Loucy (cell line): ENCODE data around the gene PRPF18.

ENCODE experiments used
- H2AFZ ChIP-seq: fragments of 200-600 bp; sonication (generic); 2 replicates; pipeline ENCODE4 v1.6.0; 2016; ENCODE audit warnings: antibody characterized with exemption, mild to moderate bottlenecking, low read length, moderate library complexity
- H3F3A ChIP-seq: fragments of 200-600 bp; 2 replicates; pipeline ENCODE4 v1.6.0; 2016; ENCODE audit warnings: antibody characterized with exemption, low read depth, mild to moderate bottlenecking
- H3K27me3 ChIP-seq: fragments of 200-600 bp; sonication (generic); 2 replicates; pipeline ENCODE4 v1.6.1; 2014; ENCODE audit warnings: low read length, mild to moderate bottlenecking; ENCODE audit not compliant: insufficient read depth, poor library complexity, severe bottlenecking
- H3K36me3 ChIP-seq: fragments of 200-600 bp; sonication (generic); 2 replicates; pipeline ENCODE4 v1.6.1; 2016; ENCODE audit warnings: low read length; ENCODE audit not compliant: insufficient read depth
- H3K4me1 ChIP-seq: fragments of 200-600 bp; sonication (generic); 2 replicates; pipeline ENCODE4 v1.5.1; 2014; ENCODE audit warnings: low read length, mild to moderate bottlenecking; ENCODE audit not compliant: insufficient read depth, poor library complexity, severe bottlenecking
- H3K4me2 ChIP-seq: fragments of 200-600 bp; sonication (generic); 2 replicates; pipeline ENCODE4 v1.6.0; 2014; ENCODE audit warnings: antibody characterized with exemption, low read length, low read depth, mild to moderate bottlenecking; ENCODE audit not compliant: poor library complexity, severe bottlenecking
- H3K4me3 ChIP-seq: fragments of 200-600 bp; sonication (generic); 2 replicates; pipeline ENCODE4 v1.5.1; 2014; ENCODE audit warnings: low read length, mild to moderate bottlenecking, mixed read lengths; ENCODE audit not compliant: poor library complexity, severe bottlenecking
- H3K79me2 ChIP-seq: fragments of 200-600 bp; sonication (generic); 2 replicates; pipeline ENCODE4 v1.6.1; 2014; ENCODE audit warnings: low read length; ENCODE audit not compliant: insufficient read depth
- H3K9ac ChIP-seq: fragments of 200-600 bp; sonication (generic); 2 replicates; pipeline ENCODE4 v1.6.0; 2014; ENCODE audit warnings: mild to moderate bottlenecking, low read depth, low read length, moderate library complexity; ENCODE audit not compliant: poor library complexity, severe bottlenecking
- H3K9me2 ChIP-seq: fragments of 200-600 bp; sonication (generic); replicated peaks from 2 replicates; pipeline ENCODE4 v1.6.1; 2016; ENCODE audit warnings: low read depth, low read length, mixed read lengths
- H3K9me3 ChIP-seq: fragments of 200-600 bp; sonication (generic); 2 replicates; pipeline ENCODE4 v1.6.1; 2014; ENCODE audit warnings: mild to moderate bottlenecking, antibody characterized with exemption, low read length, low read depth; ENCODE audit not compliant: insufficient read depth
- H4K20me1 ChIP-seq: fragments of 200-600 bp; sonication (generic); 2 replicates; pipeline ENCODE4 v1.6.0; 2014; ENCODE audit warnings: antibody characterized with exemption, low read length, mild to moderate bottlenecking; ENCODE audit not compliant: insufficient read depth, poor library complexity, severe bottlenecking
- EZH2phosphoT487 ChIP-seq: fragments of 200-600 bp; IDR thresholded peaks from 2 replicates; pipeline ENCODE4 v1.6.1; 2018; ENCODE audit warnings: antibody characterized with exemption, mild to moderate bottlenecking, moderate library complexity, borderline replicate concordance
- TF ChIP-seq, protein P1 (sequence below): fragments of 200-600 bp; sonication (generic); conservative IDR thresholded peaks from 2 replicates; pipeline ENCODE4 v1.5.1; 2014; ENCODE audit warnings: mild to moderate bottlenecking, antibody characterized with exemption, low read length

PRPF18 gene

DNA sequence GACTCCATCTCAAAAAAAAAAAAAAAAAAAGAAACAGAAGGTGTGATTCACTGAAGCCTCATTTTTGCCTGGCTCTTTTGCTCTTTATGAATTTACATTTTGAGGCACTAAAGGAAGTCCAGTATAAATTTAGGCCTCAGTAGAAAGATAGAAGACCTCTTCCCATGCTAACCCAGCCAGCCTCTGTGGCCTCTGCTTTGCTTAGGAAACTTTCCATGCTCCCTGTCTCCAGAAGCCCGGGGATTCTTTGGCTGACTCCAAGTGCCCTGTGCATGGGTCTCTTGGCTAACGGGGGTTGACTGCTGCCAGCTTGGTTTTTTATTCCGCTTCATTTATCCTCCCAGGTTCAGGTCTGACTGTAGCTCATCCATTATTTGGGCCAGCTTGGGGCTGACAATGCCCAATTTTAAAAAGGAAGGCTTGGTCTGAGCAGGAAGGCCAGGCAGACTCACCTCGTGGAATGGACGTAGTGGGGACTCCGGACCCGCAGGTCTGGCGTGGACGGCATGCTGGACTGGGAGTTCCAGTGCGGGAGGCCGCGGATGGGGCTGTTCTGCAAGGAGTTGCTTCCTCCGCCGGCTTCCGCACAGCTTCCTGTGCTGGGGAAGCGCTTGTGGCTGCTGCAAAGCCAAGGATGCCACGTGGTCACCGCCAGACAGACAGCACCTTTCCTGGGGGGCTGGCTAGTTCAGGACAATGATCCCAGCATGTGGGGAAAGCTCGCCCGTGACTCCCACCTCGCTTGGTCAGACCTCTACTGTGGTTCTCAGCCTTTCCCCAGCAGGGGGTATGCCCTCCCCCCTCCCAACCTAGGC lies 72.3 kb downstream of the PRPF18 start:
- TF ChIP-seq EZH2phosphoT487: no peak
- TF ChIP-seq, protein P1, sequence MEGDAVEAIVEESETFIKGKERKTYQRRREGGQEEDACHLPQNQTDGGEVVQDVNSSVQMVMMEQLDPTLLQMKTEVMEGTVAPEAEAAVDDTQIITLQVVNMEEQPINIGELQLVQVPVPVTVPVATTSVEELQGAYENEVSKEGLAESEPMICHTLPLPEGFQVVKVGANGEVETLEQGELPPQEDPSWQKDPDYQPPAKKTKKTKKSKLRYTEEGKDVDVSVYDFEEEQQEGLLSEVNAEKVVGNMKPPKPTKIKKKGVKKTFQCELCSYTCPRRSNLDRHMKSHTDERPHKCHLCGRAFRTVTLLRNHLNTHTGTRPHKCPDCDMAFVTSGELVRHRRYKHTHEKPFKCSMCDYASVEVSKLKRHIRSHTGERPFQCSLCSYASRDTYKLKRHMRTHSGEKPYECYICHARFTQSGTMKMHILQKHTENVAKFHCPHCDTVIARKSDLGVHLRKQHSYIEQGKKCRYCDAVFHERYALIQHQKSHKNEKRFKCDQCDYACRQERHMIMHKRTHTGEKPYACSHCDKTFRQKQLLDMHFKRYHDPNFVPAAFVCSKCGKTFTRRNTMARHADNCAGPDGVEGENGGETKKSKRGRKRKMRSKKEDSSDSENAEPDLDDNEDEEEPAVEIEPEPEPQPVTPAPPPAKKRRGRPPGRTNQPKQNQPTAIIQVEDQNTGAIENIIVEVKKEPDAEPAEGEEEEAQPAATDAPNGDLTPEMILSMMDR: no peak
- no peak overlapping the region for H3K9ac ChIP-seq
- H3K9me3 ChIP-seq: no peaks in the 10 kb centered on the region
- H3K9me2 ChIP-seq: no peaks in the 10 kb centered on the region
- H3K4me3 ChIP-seq: no peak overlapping the region
- H3K27me3 ChIP-seq: no peaks in the 10 kb centered on the region
- no peaks in the 10 kb centered on the region for H3K36me3 ChIP-seq
- no peak overlapping the region for H2AFZ ChIP-seq
- no peak overlapping the region for H3K4me2 ChIP-seq
- no peaks in the 10 kb centered on the region for H3K79me2 ChIP-seq
- H4K20me1 ChIP-seq: no peaks in the 10 kb centered on the region
- peaks cover 7% of the 10 kb centered on the region for H3K4me1 ChIP-seq
- H3F3A ChIP-seq: no peaks in the 10 kb centered on the region

DNA sequence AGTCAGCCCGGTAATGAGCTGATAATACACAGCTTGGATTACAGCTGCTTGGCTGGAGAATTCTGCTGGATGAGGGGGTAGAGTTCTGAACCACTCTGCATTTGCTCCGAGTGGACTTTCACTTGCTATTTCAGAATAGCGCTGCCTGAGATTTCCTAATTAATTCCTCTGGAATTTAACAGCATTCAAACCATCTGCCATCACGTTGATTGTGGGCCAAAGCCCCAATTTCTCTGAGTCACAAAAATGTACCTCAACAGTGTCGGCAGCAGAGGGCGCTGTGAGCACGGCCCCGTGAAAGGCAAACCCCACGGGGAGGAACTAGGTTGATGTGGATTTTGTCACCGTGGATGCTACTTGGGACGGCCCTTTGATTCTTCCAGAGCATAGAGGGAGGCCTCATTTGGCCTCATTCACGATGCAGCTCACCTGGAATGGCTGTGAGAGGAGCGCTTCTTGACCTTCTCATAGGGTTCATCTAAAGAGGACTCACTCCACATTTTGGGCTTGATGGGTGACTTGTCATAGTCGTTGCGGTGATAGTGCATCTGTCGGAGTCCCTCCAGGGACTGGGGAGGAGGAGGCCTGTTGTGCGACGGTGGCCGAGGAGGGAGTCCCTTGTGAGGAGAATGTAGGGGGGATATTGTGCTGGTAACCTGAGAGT lies 73.3 kb downstream of the PRPF18 start:
- peak overlapping the region; percentile 46 for H3K4me2 ChIP-seq
- H3K79me2 ChIP-seq: no peaks in the 10 kb centered on the region
- H3K9ac ChIP-seq: peak overlapping the region; percentile 29
- peak overlapping the region; percentile 74 for H2AFZ ChIP-seq
- no peaks in the 10 kb centered on the region for H3K9me3 ChIP-seq
- H3F3A ChIP-seq: no peaks in the 10 kb centered on the region
- H4K20me1 ChIP-seq: no peaks in the 10 kb centered on the region
- H3K36me3 ChIP-seq: no peaks in the 10 kb centered on the region
- TF ChIP-seq, protein P1: peak; percentile 97
- no peak for TF ChIP-seq EZH2phosphoT487
- no peaks in the 10 kb centered on the region for H3K9me2 ChIP-seq
- H3K4me1 ChIP-seq: peaks cover 7% of the 10 kb centered on the region
- H3K4me3 ChIP-seq: no peak overlapping the region
- H3K27me3 ChIP-seq: no peaks in the 10 kb centered on the region

DNA sequence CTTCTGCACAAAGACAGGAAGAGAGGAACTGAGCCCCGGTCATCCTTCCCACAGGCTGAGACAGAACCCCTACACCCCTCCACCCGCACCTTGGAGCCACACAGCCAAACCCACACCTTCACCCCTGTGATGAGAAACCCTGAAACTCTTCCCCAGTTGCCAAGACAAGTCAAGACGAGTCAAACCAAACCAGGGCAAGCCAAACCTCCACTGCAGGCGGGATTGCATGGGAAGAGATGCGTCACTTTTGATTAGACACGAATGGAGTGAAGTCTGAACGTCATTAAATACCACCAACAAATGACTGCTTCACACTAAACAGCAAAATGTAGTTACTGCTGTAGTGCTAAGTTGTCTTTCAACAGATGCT lies 73.8 kb downstream of the PRPF18 start:
- H2AFZ ChIP-seq: peak overlapping the region; percentile 74
- no peaks in the 10 kb centered on the region for H3F3A ChIP-seq
- no peaks in the 10 kb centered on the region for H3K9me3 ChIP-seq
- no peaks in the 10 kb centered on the region for H3K36me3 ChIP-seq
- no peaks in the 10 kb centered on the region for H3K27me3 ChIP-seq
- peak overlapping the region; percentile 29 for H3K9ac ChIP-seq
- H3K4me2 ChIP-seq: peak overlapping the region; percentile 46
- peaks cover 7% of the 10 kb centered on the region for H3K4me1 ChIP-seq
- no peak overlapping the region for H3K4me3 ChIP-seq
- no peak for TF ChIP-seq EZH2phosphoT487
- TF ChIP-seq, protein P1: no peak
- no peaks in the 10 kb centered on the region for H4K20me1 ChIP-seq
- H3K9me2 ChIP-seq: no peaks in the 10 kb centered on the region
- H3K79me2 ChIP-seq: no peaks in the 10 kb centered on the region
